GM18502 (cell line): ENCODE results near the gene SCPEP1.
"Not testable (repeated sequence)": the region's sequence is repeated elsewhere in the genome, so short reads cannot be mapped to it uniquely, and the experiment has no call there.

Experiments used
- ATAC-seq: cut with Tn5 transposase; IDR thresholded peaks from one replicate; pipeline ENCODE4 v1.9.1; 2021; ENCODE audit warnings: mild to moderate bottlenecking; ENCODE audit not compliant: unreplicated experiment, poor library complexity

SCPEP1 gene

GRCh38 chr17:56965241-56965640 lies 12.7 kb upstream of the SCPEP1 start:
- ATAC-seq, result not testable (repeated sequence)

GRCh38 chr17:56965681-56966080 lies 12.2 kb upstream of the SCPEP1 start:
- ATAC-seq, result not testable (repeated sequence)

DNA sequence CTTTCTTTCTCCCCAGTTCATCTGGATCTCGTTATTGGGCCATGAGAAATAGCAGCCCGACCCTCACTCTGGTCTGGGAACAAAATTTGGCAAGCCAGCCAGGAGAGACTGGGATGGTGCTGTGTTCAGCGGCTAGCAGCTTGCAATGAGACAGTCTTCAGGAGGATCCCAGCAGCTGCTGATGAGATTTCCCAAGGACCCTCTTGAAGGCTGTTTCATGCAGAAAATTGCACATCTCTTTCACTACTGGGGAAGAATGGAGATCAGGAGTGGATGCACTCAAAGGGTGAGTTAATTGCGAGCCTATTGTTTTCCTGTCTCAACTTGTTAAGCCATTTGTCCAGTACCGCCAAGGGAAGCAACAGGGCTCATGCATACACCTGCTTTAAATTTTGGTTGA lies 11.6 kb upstream of the SCPEP1 start:
- ATAC-seq, result no peak

- ATAC-seq, result no peak
These were observed 7.0 kb upstream of the SCPEP1 start for GRCh38 chr17:56970974-56971373.

DNA sequence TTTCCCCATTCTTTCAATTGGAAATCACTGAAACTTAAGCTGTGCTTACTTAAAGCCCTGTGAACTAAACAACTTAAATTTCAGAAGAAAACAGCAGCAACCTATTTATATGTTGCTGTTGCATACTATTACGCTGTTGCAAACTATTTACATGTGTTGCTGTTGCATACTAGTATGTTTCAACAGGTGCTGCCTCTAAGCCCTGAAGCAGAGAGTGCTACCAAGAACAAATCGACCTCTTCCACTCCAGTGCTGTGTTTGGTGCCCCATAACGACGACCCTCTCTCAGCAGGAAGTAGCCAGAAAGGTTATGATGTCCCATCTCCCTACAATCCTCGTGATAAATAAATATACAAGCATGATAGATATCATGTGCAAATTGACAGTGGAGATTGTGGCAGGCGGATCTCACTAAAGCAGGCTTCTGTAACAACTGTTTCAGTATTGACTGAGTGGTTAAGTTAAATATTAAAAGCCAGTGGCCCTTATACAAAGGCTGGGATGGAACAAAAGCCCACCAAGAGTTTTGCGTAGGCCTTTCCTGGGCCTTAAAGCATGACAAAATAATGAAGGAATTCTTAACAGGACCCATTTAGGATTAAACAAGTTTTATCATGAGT lies 5.7 kb upstream of the SCPEP1 start:
- no peak for ATAC-seq

DNA sequence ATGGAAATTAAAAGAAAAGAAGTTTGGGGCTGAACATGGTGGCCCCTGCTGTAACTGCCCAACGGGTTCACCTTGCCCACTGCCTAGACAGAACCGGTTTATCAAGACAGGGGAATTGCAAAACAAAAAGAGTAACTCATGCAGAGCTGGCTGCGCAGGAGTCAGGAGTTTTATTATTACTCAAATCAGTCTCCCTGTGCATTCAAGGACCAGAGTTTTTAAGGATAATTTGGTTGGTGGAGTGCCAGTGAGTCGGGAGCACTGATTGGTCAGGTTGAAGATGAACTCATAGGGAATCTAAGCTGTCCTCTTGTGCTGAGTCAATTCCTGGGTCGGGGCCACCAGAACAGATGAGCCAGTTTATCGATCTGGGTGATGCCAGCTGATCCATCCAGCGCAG lies 4.4 kb upstream of the SCPEP1 start:
- no peak for ATAC-seq

DNA sequence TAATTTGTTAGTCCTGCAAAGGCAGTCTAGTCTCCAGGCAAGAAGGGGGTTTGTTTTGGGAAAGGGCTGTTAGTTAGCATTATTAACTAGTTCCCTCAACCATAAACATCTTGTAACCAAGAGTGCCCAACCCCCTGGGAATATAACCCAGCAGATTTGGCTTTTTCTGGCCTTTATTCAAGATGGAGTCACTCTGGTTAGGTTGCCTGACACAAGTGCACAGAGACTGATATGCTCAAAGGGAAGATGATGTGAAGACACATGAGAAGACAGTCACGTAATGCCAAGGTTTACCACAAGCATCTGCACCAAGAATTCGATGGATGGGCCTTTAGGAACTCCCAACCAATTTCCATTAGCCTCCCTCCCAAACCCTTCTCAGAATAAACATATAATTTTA lies 3.9 kb upstream of the SCPEP1 start:
- ATAC-seq, result no peak

GRCh38 chr17:56975656-56976055 lies 2.3 kb upstream of the SCPEP1 start:
- no peak for ATAC-seq

DNA sequence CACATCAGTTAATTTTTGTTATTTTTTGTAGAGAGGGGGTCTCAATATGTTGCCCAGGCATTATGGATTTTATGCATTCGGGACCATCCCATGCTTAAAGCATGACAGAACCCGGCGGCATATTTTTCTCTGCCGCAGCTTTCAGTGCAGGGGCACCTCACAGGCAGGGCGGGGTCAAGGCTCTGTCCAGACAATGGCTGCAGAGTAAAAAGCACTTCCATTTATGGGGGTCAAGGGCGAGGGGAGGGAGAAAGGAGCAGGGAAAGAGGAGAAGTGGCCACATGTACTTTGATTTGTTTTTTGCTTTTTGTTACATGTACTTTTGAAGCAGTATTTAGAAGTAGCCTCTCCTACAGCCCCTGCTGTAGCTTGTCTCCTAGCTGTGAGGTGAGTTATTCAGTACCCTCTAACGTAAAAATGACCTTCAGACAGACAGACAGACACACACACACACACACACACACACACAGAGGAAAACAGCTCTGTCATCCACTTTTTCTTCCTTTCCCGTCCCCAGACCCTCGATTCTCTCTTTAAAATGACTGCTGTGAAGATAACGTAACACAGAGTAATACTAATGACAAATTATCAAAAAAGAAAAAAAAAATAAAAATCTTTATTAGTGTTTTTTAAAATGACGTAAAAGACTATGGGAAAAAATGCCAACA lies 856 bp upstream of the SCPEP1 start:
- ATAC-seq, result no peak

DNA sequence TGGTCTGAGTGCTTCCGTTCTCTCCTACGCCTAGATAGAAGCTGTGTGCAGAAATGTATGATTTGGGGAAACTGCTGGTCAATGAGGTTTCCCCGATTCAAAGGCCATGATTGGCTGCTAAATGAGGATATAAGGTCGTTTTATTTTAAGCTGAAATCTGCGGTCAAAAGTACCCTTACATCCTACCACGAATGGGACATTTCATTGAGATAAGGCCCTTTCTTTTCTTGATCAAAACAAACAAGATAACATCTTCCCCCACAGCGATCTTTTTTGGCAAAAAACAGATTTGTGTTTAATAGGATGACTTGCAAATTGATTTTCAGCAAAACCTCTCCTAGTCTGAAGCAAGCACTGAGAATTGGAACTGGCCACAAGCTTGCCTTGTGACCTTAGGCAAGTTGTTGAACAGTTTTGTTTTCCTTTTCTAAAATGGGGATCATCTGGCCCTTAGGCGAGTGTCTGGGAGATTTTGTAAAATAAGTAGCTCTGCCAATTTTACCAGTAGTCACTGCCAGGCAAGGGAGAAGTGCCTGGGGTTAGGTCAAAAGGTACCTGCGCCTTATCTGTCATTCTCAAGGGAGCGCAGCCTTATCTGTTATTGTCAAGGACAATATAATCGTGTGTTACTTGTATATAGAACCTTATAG lies 635 bp downstream of the SCPEP1 start:
- peak; percentile 39 for ATAC-seq

DNA sequence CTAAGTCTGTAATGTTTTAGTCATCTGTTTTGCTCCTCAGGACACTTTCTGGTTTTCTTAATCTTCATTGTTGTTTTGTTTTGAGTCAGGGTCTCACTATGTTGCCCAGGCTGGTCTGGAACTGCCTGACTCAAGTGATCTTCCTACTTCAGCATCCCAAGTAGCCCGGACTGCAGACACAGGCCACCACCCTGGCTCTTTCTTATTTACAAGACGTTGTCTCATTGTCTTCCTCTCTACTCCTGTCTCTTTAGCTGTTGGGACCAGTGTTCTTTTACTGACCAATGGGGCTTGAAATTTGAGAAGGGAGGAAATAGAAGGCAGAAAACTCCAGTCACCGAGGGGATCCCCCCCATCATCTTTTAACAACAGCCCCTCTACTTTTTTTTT lies 1.2 kb downstream of the SCPEP1 start:
- peak; percentile 18 for ATAC-seq

DNA sequence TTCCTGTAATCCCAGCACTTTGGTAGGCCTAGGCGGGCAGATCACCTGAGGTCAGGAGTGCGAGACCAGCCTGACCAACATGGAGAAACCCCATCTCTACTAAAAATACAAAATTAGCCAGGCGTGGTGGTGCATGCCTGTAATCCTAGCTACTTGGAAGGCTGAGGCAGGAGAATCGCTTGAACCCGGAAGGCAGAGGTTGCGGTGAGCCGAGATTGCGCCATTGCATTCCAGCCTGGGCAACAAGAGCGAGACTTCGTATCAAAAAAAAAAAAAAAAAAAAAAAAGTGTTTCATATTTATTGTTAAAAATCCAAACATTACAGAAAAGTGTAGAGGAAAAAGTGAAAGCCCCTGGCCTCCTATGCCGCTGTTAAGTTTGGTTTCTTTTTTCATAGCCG lies 2.6 kb downstream of the SCPEP1 start:
- ATAC-seq, result not testable (repeated sequence)

GRCh38 chr17:56982312-56982711 lies 4.4 kb downstream of the SCPEP1 start:
- ATAC-seq, result no peak

- no peak for ATAC-seq
These were observed 5.4 kb downstream of the SCPEP1 start for GRCh38 chr17:56983366-56983765.

- no peak for ATAC-seq
These were observed 7.6 kb downstream of the SCPEP1 start for GRCh38 chr17:56985371-56986162.

- no peak for ATAC-seq
These were observed 9.4 kb downstream of the SCPEP1 start for GRCh38 chr17:56987283-56987834.

DNA sequence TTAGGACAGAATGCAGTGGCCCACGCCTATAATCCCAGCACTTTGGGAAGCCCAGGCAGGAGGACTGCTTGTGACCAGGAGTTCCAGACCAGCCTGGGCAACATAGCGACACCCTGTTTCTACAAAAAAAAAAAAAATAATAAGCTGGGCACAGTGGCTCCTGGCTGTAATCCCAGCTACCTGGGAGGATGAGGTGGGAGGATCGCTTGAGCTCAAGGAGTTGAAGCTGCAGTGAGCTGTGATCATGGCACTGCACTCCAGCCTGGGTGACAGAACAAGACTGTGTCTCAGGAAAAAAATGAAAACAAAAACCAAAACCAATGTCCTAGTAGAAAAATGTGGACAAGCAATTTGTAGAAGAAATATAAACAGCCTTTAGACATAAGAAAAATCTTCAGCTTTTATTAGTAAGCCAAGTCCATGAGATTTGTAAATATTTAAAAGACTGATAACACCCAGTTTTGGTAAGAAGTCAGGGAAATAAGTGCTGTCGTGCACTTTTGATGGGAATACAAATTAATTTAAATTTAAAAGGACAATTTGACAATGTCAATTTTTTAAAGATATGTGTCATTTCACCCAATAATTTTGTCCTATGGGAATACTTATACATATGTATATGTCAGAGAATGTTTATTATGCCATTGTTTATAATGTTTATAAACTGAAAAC lies 11.1 kb downstream of the SCPEP1 start:
- no peak for ATAC-seq

- no peak for ATAC-seq
These were observed 14.4 kb downstream of the SCPEP1 start for GRCh38 chr17:56992364-56992763.

DNA sequence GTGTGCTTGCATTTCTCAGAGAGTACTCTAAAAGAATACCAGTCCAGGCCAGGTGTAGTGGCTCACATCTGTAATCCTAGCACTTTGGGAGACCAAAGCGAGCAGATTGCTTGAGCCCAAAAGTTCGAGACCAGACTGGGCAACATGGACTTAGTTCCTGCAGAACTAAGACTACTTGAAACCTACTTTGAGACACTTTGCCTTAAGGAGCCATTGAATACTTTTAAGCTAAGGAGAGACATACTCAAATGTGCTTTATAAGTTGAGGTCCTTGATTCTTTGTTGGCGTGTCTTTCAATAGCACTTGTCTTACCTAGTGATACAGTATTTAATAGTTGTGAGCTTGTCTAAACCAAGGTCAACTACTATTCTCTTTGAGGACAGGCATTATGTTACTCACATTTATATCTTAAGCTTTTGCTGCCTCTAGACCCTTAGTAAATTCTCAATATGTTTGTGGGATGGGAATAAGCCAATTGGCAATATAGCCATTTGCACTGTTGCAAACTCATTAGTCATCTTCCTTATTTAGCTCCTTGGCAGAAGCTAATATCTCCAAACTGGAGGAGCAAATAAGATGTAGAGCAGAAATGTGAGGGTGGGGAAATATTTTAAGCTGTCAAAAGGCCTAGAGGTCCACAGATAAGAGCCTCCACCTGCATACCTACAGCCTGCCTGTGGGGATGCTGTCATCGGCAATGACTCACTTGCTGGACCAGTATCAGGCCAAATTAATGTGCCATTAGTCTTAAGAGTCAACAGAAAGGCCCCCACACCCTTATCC lies 16.3 kb downstream of the SCPEP1 start:
- ATAC-seq, result no peak
